GM21723 (cell line): ENCODE results near the gene DENND1A.
"Not testable (repeated sequence)": the region's sequence is repeated elsewhere in the genome, so short reads cannot be mapped to it uniquely, and the experiment has no call there.

Experiments
- ATAC-seq: cut with Tn5 transposase; IDR thresholded peaks from one replicate; pipeline ENCODE4 v1.9.1; 2021; ENCODE audit warnings: mild to moderate bottlenecking, moderate library complexity; ENCODE audit not compliant: unreplicated experiment

DENND1A gene

DNA sequence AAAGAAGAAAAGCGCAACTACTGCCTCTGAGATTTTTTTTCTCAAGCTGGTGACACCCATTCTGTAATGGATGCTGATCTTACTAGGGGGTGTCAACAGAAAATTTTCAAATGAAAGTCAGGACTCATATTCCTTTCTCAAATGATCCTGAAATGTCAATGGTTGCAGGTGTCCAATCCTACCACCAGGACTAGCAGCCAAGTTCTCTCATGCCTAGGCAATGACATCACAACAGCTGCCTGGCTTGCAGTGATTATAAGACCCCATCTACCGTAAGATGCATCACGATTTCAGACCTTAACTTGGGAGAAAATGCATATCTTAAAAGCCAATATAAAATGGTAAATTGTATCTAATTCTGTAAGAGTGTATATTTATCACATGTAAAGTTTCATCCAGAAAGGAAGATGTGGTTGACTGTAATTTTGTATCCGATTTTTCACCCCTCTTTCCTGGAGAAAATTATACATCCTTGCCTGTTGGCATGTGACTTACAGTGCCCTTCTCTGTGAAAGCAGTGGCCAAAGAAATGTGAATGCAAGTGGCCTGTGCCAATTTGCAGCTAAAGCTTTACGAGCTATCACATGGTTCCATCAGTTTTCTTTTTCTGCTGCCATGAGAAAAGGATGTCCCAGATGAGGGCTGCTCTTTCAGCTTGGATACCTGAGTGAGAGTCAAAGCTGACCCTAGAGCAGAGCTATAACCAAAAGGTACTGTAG, 104.4 kb downstream of the DENND1A start:
- no peak for ATAC-seq

- no peak for ATAC-seq
These were observed 106.6 kb downstream of the DENND1A start for GRCh38 chr9:123823194-123823947.

DNA sequence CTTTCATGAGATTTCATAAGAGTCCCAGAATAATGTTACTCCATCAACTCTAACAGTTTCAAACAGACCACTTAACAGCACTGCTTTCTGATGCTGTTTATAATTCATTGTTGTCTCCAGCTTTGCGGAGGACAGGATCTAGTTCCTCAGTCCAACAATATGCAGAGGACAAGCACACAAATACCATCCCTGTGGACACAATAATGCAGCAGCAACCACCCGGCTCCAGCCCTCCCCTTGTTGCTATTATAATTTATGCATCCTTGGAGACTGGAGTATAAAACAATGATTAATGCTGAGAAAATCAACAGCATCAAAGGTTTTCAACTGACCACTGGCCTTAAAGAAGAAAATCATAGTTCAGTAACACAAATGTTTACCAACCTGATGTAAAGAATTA, 108.3 kb downstream of the DENND1A start:
- no peak for ATAC-seq

DNA sequence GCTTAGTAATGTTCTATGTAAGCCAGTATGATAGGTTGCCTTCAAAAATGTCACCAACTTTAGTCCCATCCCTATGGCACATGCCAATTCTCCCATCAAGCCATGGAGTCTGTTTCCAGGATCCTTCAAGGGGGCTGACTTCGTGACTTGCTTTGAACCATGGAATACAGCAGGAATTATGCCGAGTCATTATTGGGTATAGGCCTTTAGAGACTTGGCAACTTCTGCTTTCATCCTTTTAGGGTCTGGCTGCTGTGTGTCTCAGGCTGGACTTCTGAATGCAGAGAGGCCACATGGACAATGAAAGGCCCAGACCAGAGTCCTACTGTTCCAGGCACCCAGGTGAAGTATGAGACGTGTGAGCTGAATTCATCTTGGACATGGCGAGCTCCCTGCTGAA, 109.8 kb downstream of the DENND1A start:
- no peak for ATAC-seq

DNA sequence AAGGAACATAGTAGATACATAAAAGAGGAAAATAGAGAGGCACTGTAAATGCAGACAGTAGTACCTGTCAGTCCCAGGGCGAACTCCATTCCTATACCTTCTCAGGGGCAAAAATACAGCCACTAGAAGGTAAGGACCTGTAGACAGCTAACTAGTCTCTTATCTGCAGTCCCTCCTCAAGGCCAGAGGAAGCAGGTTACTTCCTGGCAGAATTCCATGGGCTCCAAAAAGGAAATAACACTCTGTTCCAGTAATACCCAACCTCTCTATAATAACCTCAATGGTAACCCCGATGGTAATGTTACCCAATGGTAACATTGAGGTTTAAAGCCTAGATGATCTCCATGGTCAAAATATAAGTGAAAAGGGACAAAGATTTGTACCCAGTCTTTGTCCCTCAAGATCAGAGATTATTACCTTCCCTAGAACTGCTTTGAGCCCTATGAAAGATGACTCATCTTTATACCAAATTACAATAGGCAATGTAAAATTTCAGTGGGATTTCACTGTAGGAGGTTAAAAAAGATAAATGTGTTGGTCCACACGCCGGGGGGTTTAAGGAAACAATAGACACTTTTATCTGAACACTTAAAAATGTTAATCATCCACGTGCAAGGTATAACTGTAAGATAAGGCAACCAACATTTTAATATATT, 113.0 kb downstream of the DENND1A start:
- ATAC-seq = no peak

DNA sequence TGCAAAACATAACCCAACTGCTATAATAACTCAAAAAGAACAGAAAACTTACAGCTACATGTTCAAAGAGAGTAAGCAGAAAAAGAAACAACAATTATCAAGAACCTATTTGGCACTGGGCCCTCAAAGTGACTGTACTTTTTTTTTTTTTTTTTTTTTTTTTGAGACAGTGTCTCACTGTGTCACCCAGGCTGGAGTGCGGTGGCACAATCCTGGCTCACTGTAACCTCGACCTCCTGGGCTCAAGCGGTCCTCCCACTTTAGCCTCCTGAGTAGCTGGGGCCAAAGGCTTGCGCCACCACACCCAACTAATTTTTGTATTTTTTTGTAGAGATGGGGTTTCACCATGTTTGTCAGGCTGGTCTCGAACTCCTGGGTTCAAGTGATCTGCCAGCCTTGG, 114.1 kb downstream of the DENND1A start:
- ATAC-seq = not testable (repeated sequence)

DNA sequence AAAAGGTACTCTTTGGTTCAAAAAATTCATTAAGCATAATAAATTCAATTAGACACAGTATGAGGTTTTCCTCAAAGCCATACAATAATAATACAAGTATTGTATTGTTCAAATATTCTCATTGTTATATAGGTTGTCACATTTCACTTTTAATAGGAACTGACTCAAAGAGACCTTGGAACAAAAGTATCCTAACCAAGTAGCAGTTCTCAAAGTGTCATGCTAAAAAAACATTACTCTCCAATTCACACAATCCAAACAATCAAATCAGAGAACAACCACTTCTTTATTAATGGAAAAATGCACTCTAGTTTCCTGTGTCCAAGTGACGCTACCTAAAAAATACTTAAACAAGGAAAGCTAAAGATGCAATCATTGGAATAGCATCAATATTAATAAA, 115.4 kb downstream of the DENND1A start:
- ATAC-seq = no peak

- no peak for ATAC-seq
These were observed 116.9 kb downstream of the DENND1A start for GRCh38 chr9:123812984-123813383.

- ATAC-seq = no peak
These were observed 122.7 kb downstream of the DENND1A start for GRCh38 chr9:123807251-123807650.

GRCh38 chr9:123806829-123807228, 123.1 kb downstream of the DENND1A start:
- no peak for ATAC-seq

GRCh38 chr9:123798195-123798594, 131.7 kb downstream of the DENND1A start:
- ATAC-seq = no peak

DNA sequence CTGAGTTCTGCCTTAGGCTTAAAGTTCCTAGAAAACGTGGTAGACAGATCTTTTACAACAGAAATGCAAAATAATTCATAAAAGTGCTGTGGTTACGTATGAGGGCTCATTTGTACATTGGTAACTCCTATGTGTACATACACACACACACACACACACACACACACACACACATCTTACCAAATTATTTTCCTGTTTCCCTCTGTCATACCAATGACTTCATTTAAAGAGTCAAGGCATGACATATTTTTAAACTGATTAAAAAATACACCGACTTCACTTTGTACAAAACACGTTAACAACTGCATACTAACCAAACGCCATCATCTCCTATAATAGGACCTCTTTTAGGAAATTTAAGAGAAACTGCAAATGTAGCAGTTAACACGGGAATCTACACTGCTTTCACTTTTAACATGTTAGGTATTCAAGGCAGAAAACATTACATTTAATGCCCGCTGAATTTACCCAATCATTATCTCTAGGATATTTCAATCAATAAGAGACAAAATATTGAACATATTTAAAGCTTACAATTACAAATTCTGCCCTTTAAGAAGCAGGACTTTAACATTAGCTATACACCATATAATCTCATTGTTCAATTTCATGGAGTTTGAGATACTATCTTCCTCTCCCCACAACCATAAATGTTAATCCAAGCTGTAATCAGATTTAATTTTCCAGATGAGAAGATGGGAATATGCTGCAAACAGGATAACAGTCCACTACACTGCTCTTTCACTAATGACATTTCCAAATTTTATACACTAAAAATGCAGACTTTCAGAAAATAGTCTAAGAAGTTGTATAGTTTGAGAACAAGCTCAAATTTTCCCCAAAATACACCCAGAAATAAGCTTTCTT, 133.1 kb downstream of the DENND1A start:
- ATAC-seq = no peak

DNA sequence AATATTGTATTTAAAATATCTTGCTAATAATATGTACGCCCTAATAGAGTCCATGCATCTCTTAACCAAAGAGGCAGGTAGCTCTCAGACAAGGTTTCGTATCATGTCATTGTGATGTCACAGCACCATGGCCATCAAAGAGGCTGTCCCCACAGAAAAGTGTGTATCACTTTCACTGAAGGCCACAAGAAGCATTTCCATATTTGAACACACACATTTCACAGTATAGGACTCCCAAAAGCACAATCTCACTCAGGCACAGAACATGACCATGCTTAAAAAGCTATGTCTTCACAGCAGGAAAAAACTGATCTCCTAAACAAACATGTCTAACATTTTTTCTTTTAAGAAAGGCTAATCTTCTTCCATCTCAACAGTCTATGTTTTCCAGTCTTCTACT, 133.8 kb downstream of the DENND1A start:
- no peak for ATAC-seq

GRCh38 chr9:123795336-123795735, 134.6 kb downstream of the DENND1A start:
- no peak for ATAC-seq

GRCh38 chr9:123792501-123792900, 137.4 kb downstream of the DENND1A start:
- ATAC-seq = no peak

GRCh38 chr9:123789554-123790292, 140.2 kb downstream of the DENND1A start:
- no peak for ATAC-seq

DNA sequence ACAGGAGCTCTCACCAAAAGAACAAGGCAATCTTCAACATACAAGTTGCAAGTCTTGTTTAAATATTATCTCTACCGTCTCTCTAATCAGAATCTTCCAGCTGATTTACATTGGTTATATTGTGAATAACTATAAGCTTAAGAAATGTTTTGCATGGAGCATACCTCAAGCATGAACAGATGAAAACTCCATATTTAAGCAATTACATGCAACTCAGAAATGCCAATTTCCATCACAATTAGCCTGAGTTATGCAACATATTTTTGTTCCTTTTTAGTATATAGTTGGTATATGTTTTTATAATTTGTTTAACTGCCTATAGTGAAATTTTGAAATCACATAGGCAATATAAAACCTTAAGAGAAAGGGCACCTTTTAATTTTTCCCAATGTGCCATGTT, 142.5 kb downstream of the DENND1A start:
- no peak for ATAC-seq

DNA sequence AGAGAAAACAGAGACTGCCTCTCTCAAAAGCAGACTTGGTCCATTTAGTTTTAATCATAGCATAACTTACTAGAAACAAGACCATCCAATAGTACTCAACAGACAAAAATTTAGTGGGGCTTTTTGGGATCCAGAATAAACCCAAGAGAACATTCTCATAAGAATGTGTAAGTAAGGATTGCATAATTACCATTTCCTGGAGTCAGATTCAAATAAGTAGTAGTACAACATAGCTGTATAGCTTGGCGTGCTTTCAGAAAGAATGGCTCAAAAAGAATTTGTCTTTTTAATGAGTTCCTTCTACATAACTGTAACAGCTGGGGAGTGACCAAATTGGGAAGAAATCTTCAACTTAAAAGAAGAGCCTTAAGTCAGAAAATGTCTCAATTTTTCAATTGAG, 145.4 kb downstream of the DENND1A start:
- ATAC-seq = no peak

DNA sequence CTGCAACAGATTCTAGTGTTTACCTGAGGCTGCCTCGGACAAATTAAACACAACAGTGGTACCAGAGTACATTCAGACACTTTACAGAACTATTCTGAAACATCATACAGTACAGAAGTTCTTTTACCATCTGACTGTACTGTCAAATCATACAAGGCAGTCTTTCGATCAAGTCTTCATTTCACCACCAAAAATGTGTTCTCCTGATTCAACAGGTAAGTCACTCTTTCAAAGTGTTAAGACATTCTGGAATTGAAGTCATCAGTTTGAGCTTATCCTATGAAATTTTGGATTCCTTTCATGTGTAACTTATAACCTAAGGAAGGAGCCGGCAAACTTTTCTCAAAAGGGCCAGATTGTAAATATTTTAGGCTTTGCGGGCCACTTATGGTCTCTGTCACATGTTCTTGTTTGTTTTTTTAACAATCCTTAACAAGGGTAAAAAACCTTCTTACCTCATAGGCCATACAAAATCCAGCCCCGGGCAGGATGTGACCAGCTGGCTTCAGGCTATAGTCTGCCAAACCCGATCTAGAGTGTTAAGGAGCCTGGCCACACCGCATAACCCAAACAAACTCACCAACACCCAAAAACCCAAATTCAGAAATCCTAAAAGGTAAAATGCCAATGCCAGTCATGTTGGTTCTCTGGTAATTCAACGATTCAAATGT, 151.6 kb downstream of the DENND1A start:
- ATAC-seq = no peak
